K562 (cell line): ENCODE results near the gene NFATC2. TPM values are rescaled to one million over a fixed set of nuclear protein-coding genes. Genes with fewer than 3 reads are reported as not detected.
A peak's percentile ranks its signal among the peaks of the same experiment; 100 is the strongest.

Experiments
- COPS2 ChIP-seq: fragments of 450-650 bp; conservative IDR thresholded peaks from 2 replicates; pipeline ENCODE4 v1.6.1; 2016; ENCODE audit warnings: mild to moderate bottlenecking, moderate library complexity
- CTCF ChIP-seq, 3 experiments: IDR thresholded peaks in 2 of 3; conservative IDR thresholded peaks in 1 of 3; 2 replicates each; pipeline ENCODE4 v1.5.1; 2011 to 2012; ENCODE audit warnings: low read length in 3 of 3, mild to moderate bottlenecking in 3 of 3, control low read depth in 2 of 3, improper control_type of control experiment in 1 of 3, inconsistent platforms in 1 of 3, low read depth in 1 of 3, mixed read lengths in 1 of 3, moderate library complexity in 1 of 3; ENCODE audit not compliant: insufficient read depth in 2 of 3
- ETV1 ChIP-seq: fragments of 450-650 bp; conservative IDR thresholded peaks from 2 replicates; pipeline ENCODE4 v1.6.1; 2016; ENCODE audit warnings: missing genetic modification characterization, control low read depth, low read depth, missing compliant biosample characterization
- NRF1 ChIP-seq, 2 experiments: fragments of 450-650 bp; IDR thresholded peaks in 1 of 2; conservative IDR thresholded peaks in 1 of 2; 2 replicates each; pipeline ENCODE4 v1.6.1; 2014; ENCODE audit warnings: mild to moderate bottlenecking in 2 of 2
- RAD21 ChIP-seq, 2 experiments: fragments of 250-450 bp in 1 of 2; fragments of 450-650 bp in 1 of 2; sonication (Bioruptor Pico) in 1 of 2; formaldehyde crosslinking in 1 of 2; IDR thresholded peaks in 1 of 2; conservative IDR thresholded peaks in 1 of 2; 2 replicates each; pipeline versions ENCODE4 v1.4.0 to v1.8.0; 2020 to 2022; ENCODE audit warnings: mild to moderate bottlenecking in 2 of 2, moderate library complexity in 1 of 2
- RBFOX2 ChIP-seq: fragments of 200-400 bp; formaldehyde crosslinking; IDR thresholded peaks from 2 replicates; pipeline ENCODE4 v1.6.1; 2017; ENCODE audit warnings: low read depth, mild to moderate bottlenecking, low read length, moderate library complexity
- UBTF ChIP-seq, 2 experiments: IDR thresholded peaks; 2 replicates each; pipeline ENCODE4 v1.6.1; 2012; ENCODE audit warnings: improper control_type of control experiment in 2 of 2, low read depth in 2 of 2, low read length in 2 of 2, borderline replicate concordance in 1 of 2
- ZBTB7A ChIP-seq: IDR thresholded peaks from 2 replicates; pipeline ENCODE4 v1.6.1; 2011; ENCODE audit warnings: low read depth, mild to moderate bottlenecking, low read length, moderate library complexity, borderline replicate concordance; ENCODE audit not compliant: control insufficient read depth
- ZFX ChIP-seq: sonication (generic); formaldehyde crosslinking; IDR thresholded peaks from 2 replicates; pipeline ENCODE4 v1.8.0; 2022; ENCODE audit warnings: mild to moderate bottlenecking, missing genetic modification reagents, moderate library complexity
- ZNF143 ChIP-seq: sonication (generic); formaldehyde crosslinking; IDR thresholded peaks from 2 replicates; pipeline ENCODE4 v1.9.0; 2022; ENCODE audit warnings: mild to moderate bottlenecking, missing genetic modification reagents
- polyA plus RNA-seq, 8 experiments: library from polyadenylated mRNA; depleted of rRNA in 4 of 8; stranded (reverse) in 5 of 8; unstranded in 3 of 8; fragments of >200 nt; fragmentation: Nextera tagmentation in 2 of 8; fragmentation: Illumina TruSeq in 1 of 8; extraction: Ambion mirVana in 2 of 8; extraction: Trizol in 1 of 8; gene quantifications; 2 replicates each; pipeline versions ENCODE4 v1.2.1 to v1.2.3, GENCODE V29; 2011 to 2014; ENCODE audit warnings: inconsistent platforms in 1 of 8, missing spikeins in 1 of 8
- total RNA-seq, 7 experiments: library from RNA; depleted of rRNA in 6 of 7; stranded (reverse); fragments of >200 nt in 6 of 7; fragmentation: Illumina TruSeq in 2 of 7; extraction: Trizol in 2 of 7; gene quantifications; 2 replicates each; pipeline versions ENCODE4 v1.2.1 to v1.2.3, GENCODE V29; 2011 to 2021; ENCODE audit warnings: low replicate concordance in 1 of 7

Gene NFATC2
- total and polyA plus RNA-seq, 9 of the 15 experiments (the other 6 are each of a cell fraction or from before 2014, with no cell fraction given): 1.9 to 11.2 (median 3.0) TPM

GRCh38 chr20:51562332-51563173 lies 20.0 kb upstream of the NFATC2 start (continued):
- TF ChIP-seq ZNF143: no peak
- peak; percentile 36; the same call in 1 of the 2 replicates for TF ChIP-seq RBFOX2
- TF ChIP-seq RAD21 (CRISPR knock-in tag; conservative IDR thresholded peaks at IDR 0.05 in 1 of 2, IDR thresholded peaks at IDR 0.05 in 1 of 2): peak in 1 of 2 experiments; percentile 31; a peak in 2 of 4 replicates
- TF ChIP-seq NRF1 (conservative IDR thresholded peaks at IDR 0.05 in 1 of 2, IDR thresholded peaks at IDR 0.05 in 1 of 2): peak; percentile 28 to 43; a peak in 1 of 4 replicates
- no peak for TF ChIP-seq ETV1 (tag)
- peak in 1 of 3 experiments; percentile 33; a peak in 1 of 6 replicates for TF ChIP-seq CTCF (IDR thresholded peaks at IDR 0.05 in 2 of 3, conservative IDR thresholded peaks at IDR 0.05 in 1 of 3; ENCODE audit: insufficient read depth in 2 of 3, low read depth in 1 of 3, low read length in 3 of 3)
- TF ChIP-seq UBTF (IDR thresholded peaks at IDR 0.05; ENCODE audit: borderline replicate concordance in 1 of 2, low read depth in 2 of 2, low read length in 2 of 2): peak; percentile 82; a peak in 3 of 4 replicates
- TF ChIP-seq COPS2: no peak
- TF ChIP-seq ZFX (CRISPR knock-in tag): peak; percentile 43
- TF ChIP-seq ZBTB7A: peak; percentile 38; the same call in 1 of the 2 replicates
